GM18499 (cell line): ENCODE results near the gene SIK2.
"Not testable (repeated sequence)": the region's sequence is repeated elsewhere in the genome, so short reads cannot be mapped to it uniquely, and the experiment has no call there.

Source experiments
- ATAC-seq: cut with Tn5 transposase; IDR thresholded peaks from one replicate; pipeline ENCODE4 v1.9.1; 2021; ENCODE audit warnings: moderate number of reproducible peaks; ENCODE audit not compliant: insufficient read depth, unreplicated experiment

SIK2 gene

DNA sequence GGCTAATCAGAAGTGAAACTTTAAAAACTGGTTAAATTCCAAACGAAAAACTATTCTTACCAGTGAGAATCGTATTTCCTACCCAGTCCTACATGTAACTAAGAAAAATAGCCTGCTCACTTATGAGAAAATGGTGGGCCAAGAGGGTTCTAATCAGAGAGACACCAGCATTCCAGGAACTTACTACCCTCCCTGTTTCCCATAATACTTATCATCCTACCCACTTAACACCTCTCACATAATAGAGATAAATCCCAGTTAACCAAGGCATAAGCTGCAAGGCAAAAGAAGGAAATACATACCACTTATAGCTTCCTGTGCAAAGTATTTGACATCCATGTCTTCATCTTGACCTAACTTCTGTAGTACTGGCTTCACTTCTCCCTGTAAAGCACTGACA, 139.5 kb downstream of the SIK2 start:
- ATAC-seq = no peak

DNA sequence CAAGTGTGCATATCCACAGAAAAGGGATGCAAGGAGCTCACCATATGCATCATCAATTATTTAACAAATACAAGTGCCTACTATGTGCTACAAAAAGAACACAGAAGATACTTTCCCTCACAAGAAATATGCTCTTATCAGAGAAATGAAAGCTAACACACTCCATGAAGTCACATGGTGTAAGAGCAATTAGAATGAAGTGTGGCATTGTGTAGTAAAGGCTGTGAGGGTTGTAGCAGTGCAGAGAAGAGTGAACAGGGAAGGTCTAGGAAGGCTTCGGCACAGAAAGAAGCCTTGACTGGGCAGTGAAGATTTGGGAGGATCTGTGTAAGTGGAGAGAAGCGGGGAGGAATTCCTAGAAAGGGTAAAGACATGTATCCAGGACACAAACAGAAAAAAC, 141.5 kb downstream of the SIK2 start:
- ATAC-seq = no peak

DNA sequence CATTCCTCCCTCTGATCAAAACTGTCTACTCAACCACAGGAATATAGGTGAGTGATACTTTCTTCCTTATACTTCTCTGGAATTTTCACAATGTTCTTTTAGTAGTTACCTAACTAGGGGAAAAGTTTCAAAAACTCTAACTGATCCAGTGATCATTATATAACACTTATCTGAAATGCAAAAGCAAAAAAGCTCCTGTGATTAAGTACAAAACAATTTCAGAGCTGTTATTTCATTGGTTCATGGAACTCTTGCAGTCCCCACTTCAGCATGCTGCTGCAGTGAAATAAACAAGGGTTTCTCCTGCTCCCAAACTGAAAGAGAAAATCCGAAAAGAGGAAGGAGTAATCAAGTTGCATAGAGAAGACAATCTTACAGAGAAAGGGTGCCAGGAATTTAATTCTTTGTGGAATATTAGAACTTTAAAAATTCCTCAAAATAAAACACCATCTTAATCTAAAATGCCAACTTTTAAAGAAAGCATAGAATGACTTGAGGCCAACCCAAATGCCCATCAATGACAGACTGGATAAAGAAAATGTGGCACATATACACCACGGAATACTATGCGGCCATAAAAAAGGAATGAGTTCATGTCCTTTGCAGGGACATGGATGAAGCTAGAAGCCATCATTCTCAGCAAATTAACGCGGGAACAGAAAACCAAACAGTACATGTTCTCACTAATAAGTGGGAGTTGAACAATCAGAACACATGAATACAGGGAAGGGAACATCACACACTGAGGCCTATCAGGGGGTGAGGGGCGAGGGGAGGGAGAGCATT, 143.7 kb downstream of the SIK2 start:
- ATAC-seq = no peak

DNA sequence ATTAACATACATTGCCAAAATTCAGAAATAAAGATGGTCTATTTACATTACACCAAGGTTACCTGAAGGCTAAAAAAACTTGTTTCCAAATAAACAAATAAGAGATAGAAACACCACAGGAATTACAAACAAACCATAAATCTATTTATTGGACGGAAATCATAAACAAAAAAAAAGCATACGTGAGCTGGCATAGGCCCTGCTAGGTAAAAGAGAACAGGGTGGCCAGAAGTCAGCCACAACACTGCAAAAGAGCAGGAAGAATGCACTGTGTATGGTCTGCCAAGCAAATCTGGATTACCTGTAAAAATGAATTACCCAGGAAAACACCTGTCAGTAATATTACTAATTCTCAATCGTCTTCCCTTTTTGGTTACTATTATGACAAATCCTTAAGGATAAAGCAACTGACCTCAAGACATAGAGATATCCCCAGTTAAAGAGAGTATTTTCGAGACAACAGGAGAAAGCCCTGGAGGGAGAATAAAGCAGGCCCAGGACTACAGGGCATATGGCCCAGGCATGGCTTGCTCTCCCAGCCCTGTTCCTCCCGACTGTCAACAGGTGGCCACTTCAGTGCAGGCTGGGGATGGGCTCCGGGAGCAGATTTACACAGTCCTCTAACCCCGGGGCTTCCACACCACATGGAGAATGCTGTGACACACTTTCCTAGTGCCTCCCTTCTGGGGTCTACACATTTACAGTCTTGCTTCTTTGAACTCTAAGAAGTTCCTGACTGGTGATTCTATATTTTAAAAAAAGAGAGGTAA, 146.0 kb downstream of the SIK2 start:
- no peak for ATAC-seq

DNA sequence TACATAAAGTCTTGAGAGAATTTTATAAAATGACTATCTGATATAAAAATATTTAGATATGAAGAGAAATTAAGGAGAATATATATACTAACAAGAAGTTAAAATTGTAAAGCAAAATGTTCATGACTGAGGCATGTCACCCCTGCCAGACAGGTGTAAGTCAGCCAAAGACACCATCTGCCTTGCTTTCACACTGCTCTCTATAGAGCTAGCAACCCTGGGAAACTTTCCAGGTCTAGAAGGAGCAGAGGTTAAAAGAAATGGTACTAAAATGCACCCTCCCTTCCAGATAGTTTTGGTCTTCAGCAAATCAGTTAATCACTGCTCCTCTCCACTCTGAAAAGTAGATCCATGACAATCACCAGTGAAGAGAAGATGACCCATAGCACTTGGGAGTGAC, 147.4 kb downstream of the SIK2 start:
- no peak for ATAC-seq

DNA sequence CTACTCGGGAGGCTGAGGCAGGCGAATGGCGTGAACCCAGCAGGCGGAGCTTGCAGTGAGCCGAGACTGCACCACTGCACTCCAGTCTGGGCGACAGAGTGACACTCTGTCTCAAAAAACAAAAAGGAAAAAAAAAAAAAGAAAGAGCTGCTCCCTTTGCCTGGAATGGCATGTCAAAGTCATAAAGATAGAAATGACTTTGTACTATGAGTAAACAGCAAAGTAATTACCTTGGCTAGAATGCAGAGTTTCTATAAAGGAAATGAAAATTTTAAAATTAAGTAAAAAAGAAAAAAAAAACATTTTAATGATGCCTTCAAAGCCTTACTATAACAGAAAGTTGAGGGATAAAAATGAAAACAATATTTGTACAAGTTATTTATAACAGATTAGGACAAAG, 153.8 kb downstream of the SIK2 start:
- no peak for ATAC-seq

DNA sequence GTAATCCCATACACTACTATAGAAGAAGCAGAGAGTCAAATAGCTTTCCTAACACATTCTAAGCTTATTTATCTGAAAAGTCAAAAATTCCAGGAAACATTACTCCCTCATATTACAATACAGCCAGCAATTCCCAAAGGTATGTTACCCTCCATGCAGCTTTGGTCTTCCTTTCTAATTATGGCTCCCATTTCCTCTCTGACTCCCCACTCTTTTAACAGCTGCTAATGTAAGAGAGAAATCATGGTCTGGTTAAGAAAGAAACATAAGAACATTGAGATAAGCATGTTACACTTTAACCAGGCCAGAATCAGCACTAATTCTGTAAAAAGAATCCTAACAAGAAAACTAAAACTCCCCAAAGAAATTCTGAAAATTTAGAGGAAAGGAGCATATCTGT, 157.1 kb downstream of the SIK2 start:
- ATAC-seq = no peak

DNA sequence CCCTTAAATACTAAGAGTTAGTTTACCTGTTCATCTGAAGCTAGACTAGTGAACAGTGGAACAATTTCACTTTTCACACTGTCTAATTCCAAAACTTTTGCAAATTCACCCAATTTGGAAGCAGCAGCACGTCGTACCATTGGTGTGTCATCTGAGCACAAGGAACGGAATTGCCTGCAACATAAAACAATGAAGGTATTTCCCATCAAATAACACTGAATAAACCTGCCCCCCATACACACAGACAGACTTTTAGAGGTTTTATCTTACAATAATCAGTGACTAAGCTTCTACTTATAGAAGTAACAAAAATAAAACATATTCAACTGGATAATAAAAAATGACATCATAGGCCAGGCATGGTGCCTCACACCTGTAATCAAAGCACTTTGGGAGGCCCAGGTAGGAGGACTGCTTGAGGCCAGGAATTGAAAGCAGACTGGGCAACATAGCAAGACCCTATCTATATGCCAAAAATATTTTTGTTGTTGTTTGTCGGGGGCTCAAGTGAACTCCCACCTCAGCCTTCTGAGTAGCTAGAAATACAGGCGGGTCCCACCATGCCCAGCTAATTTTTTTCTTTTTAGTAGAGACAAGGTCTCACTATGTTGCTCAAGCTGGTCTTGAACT, 157.6 kb downstream of the SIK2 start:
- no peak for ATAC-seq

DNA sequence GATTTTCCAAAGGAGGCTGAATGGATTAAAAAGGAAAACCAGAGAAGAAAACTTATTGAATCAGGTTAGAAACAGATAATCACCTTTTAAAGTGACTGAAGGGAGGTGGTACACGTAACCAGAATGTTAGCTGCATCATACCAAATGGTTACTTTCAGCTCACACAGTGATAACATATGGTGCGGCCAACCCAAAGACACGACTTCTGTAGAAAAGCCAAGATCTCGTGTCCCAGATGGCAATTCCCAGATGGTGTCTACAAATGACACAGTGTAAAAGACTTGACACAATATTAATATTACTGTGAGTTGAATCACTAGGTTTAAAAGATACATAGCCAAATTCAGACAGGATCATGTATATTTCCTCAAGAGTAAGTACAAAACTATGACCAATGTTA, 158.8 kb downstream of the SIK2 start:
- ATAC-seq = no peak

DNA sequence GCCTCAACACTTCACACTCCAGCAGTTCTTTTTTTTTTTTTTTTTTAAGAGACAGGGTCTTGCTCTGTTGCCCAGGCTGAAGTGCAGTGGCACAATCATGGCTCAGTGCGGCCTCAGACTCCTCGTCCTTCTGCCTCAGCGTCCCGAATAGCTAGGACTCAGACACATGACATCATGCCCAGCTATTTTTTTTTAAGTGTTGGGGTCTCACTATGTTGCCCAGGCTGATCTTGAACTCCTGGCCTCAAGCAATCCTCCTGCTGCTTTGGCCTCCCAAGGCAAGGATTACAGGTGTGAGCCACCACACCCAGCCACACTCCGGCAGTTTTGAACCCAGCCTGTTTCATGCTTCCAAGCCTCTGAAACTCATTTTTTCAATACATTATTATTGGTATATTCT, 160.3 kb downstream of the SIK2 start:
- ATAC-seq = no peak

DNA sequence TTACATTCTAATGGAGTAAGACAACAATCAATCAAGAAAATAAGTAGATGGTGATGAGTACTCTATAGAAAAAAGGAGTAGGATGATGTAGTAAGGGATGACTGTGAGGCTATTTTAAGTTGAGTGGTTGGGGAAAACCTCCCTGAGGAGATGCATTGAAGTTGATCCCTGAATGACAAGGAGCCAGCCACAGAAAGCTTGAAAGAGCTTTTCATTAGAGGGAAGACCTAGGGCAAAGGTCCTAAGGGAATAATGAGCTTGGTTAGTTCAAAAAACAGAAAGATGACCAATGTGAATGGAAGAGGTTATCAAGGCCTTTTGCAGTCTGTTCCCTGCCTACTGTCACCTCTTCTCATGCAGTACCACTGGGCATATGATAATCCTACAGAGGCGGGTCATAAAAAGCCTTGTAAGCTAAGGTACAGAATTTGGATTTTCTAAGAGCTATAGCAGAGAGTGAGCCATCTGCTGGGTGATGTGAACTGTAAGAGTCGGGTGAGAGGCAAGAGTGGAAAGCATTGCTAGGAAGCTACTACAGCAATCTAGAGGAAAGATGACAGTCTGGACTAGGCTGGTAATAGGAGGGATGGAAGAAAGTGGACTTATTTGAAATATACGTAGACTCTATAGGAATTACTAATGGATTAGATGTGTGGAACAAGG, 160.9 kb downstream of the SIK2 start:
- ATAC-seq = no peak

DNA sequence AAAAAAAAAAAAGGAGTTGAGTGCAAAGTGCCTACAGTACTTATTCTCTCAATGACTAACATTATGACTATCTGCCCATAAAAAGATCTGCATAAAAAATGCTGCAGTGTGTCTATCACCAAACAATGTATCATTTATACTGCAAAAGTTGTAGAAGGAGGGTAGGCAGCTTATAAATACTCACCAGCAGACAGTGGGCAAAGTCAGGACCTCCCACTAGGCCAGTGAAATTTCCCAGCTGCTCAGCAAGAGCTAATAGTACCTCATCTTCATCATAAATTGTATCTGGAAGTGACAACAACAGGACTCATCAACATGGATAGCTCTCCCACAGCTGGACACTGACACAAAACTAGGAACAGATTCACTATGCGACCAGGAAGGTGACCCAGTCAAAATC, 162.4 kb downstream of the SIK2 start:
- no peak for ATAC-seq

DNA sequence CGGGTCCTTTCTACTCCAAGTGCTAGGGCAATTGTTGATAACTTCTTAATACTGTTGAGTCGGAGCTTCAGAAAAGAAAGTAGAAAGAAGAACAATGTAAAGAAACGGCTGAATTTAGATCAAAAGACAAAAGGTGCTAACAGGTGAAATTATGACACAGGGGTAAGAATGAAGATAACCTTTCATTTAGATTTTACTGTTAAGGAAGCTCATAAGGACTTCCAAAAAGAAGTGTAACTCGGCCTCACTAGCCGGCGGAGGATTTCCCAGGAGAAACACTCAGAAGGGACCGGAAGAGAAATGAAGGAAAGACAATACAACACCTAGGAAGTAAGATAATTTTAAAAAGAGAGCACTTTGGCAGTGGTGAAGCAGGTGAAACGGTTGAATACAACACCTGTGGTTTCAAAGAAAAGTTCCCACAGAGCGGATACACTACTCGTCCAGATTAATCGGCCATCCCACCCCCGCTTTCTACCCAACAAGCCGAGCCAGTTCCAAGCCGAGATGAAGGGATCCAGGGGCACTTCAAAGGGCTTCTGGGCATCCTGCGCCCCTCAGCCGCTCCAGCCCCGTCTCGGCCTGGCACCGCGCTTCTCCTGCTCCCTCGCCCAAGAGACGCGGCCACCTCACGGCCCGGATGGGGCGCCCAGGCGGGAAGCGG, 163.2 kb downstream of the SIK2 start:
- ATAC-seq = peak; percentile 25

DNA sequence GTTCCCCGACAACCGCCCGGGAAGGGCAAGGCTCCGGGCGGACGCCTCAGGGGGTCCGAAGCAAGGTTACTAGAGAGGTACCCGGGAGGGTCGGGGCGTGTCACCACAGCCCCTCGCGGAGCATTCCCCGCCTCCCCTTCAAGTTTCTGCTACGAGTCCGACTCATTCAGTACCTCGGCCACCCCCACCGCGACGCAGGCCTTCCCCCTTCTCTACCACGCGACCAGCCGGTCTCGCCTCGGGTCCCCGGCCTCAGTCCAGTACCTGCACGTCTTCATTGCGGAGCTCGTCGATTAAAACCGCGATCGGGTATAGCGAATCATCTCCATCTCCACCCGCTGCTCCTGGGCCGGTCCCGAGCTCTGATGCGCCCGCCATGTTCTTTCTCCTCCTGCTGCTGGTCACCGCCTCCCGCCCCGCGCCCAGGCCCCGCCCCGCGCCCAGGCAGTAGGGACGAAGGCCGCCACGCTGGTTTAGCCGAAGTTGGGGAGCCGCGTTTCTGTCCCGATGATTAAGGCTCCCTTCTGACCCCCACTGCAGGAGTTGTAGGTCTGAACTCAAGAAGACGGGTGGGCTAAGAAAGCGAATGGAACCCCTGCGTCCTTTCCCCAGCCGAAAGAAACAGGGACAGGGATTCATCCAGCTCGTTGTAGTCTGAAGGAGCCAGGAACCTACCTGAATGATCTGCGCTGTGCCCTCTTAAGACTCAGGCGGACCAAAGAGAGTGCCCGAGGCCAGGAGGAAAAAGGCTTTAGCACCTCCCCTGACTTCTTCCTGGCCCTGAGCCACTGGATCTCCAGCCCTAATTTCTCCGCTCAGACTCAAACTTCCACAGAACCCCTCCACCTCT, 164.0 kb downstream of the SIK2 start, which contains the start of gene PPP2R1B:
Gene PPP2R1B, minus strand, starts transcription at position 406 of the 850 bp plus-strand sequence. Its CDS starts 28 bp downstream, at position 378.
- peak; percentile 49 for ATAC-seq

DNA sequence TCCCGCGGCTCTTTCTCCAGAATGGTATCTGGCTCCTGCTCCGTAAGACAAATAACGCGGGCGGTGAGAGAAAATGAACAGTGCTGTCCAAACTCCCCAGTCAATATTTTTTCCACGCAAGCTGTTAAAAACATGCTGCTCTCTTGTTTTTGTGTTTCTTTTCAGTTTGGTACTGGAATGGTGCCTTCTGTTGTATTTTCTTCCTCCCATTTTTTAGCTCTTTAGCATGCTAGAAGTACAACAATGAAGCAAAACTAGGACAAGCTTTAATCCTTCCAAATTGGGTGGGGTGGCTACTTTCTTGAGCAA, 164.5 kb downstream of the SIK2 start:
- ATAC-seq = peak; percentile 22

DNA sequence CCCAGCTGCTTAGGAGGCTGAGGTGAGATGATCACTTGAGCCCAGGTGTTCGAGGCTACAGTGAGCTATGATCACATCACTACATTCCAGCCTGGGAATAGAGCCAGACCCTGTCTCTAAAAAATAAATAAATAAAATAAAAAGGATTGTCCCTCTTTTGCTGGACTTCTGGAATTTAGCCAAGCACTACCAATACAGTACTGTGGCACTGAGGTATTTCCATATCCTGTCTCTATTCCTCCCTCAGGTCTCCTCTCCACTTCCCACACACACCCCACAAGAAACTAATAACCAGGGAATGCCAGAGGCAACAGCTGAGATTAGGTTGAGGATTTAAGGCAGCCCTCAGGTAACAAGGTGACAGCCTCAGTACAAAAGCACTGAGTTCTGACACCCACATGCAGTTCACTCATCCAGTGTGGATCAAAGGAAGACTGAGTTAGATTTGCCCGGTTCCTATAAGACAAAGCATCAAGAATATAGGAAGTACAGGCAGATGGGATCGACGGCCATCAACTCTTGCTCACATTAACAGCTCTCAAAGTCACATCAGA, 168.4 kb downstream of the SIK2 start:
- no peak for ATAC-seq

DNA sequence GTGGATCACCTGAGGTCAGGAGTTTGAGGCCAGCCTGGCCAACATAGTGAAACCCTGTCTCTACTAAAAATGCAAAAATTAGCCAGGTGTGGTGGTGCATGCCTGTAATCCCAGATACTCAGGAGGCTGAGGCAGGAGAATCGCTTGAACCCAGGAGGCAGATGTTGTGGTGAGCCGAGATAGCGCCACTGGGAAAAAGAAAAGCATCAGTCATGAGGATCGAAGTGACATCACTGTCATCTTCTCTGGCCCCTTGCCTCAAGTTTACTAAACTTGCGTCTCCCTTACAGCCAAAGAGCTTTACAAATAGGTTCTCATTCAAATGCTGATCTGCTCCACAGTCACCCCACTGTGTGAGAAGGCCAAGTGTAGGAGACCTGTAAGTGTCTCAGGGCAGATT, 169.0 kb downstream of the SIK2 start:
- not testable (repeated sequence) for ATAC-seq

DNA sequence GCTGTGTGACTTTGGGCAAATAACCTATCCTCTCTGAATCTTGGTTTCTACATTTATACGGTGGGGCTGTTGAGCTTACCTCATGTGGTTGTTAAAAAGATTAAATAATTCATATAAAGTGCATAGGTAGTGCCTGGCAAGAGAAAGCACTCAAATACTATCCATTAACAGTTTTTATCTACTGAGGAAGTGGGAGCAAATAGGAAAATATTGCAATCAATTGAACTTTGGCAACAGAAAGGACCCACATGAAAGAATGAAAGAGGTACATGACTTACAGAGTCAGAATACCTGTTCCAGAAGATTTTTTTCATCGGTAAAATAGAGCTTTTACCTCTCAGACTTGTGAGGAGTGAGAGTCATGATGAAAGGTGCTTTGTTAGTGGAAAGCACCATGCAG, 170.3 kb downstream of the SIK2 start:
- no peak for ATAC-seq
